Stimulated activated CD4-positive, alpha-beta T cell treated with anti-CD3 and anti-CD28 coated beads, TNF-alpha, amount 100 ng/mL, for 1 hour (primary cell): ENCODE data around the gene CFAP54.
A peak's percentile ranks its signal among the peaks of the same experiment; 100 is the strongest.

Experiments used
- DNase-seq, 3 donors: peaks; one replicate each; pipeline ENCODE4 v3.0.0-alpha.2; 2020; ENCODE audit warnings: low read depth in 3 of 3, low spot score in 1 of 3

Gene CFAP54

GRCh38 chr12:96883571-96883970 is 394.2 kb downstream of the CFAP54 start:
- no peak for DNase-seq

GRCh38 chr12:96886998-96887677 is 397.8 kb downstream of the CFAP54 start:
- no peak for DNase-seq

GRCh38 chr12:96889273-96889933 is 400.0 kb downstream of the CFAP54 start:
- no peak for DNase-seq

GRCh38 chr12:96890331-96890730 is 401.0 kb downstream of the CFAP54 start:
- DNase-seq = no peak

GRCh38 chr12:96892104-96892503 is 402.7 kb downstream of the CFAP54 start:
- DNase-seq = no peak

GRCh38 chr12:96897421-96897820 is 408.0 kb downstream of the CFAP54 start:
- DNase-seq = no peak

GRCh38 chr12:96901175-96901574 is 411.8 kb downstream of the CFAP54 start:
- no peak for DNase-seq

GRCh38 chr12:96902076-96902475 is 412.7 kb downstream of the CFAP54 start:
- DNase-seq = no peak

GRCh38 chr12:96906498-96906848 is 417.1 kb downstream of the CFAP54 start:
- DNase-seq = no peak

GRCh38 chr12:96906849-96907670 is 417.7 kb downstream of the CFAP54 start, which contains the start of gene NEDD1:
Gene NEDD1, plus strand, starts transcription at chr12:96907257. Its CDS starts 2,503 bp downstream, at chr12:96909760.
- peak; percentile 41 to 70 (median 58) for DNase-seq

- DNase-seq = peak in 1 of 3 donors; percentile 8
Measured at GRCh38 chr12:96907671-96908422, 418.5 kb downstream of the CFAP54 start.

GRCh38 chr12:96908423-96908675 is 419.0 kb downstream of the CFAP54 start:
- DNase-seq = no peak

GRCh38 chr12:96912261-96912660 is 422.9 kb downstream of the CFAP54 start:
- DNase-seq = no peak

- DNase-seq = no peak
Measured at GRCh38 chr12:96912943-96913342, 423.6 kb downstream of the CFAP54 start.

- no peak for DNase-seq
Measured at GRCh38 chr12:96919510-96920210, 430.3 kb downstream of the CFAP54 start.
